Body of pancreas (tissue), 4 donors: Measurements from ENCODE around the gene CABP1. TPM values are rescaled to one million over a fixed set of nuclear protein-coding genes. Genes with fewer than 3 reads are reported as not detected.

Experiments
- ATAC-seq: fragments of 150-250 bp; one replicate; pipeline ENCODE4 v1.9.1; 2016
- DNase-seq, 4 donors: peaks; one replicate each; pipeline ENCODE4 v3.0.0-alpha.2; 2019
- H3K27ac ChIP-seq, 4 donors: fragments of 200-600 bp; sonication (generic); 1 replicate in 3 of 4; 2 replicates in 1 of 4; pipeline versions ENCODE4 v1.5.1 to v1.6.1; 2016 to 2019; ENCODE audit warnings: mild to moderate bottlenecking in 1 of 4, mixed read lengths in 1 of 4, moderate library complexity in 1 of 4
- H3K27me3 ChIP-seq, 2 donors: fragments of 200-600 bp; sonication (generic); one replicate each; pipeline ENCODE4 v1.6.0; 2016; ENCODE audit warnings: mild to moderate bottlenecking in 1 of 2
- H3K36me3 ChIP-seq, 2 donors: fragments of 200-600 bp; sonication (generic); replicated peaks in 1 of 2; 2 replicates each; pipeline ENCODE4 v1.5.1; 2016; ENCODE audit warnings: low read depth in 2 of 2; ENCODE audit not compliant: insufficient read depth in 1 of 2
- H3K4me1 ChIP-seq: fragments of 200-600 bp; sonication (generic); one replicate; pipeline ENCODE4 v1.6.0; 2016
- H3K4me3 ChIP-seq, 2 donors: fragments of 200-600 bp; sonication (generic); 1 replicate in 1 of 2; 2 replicates in 1 of 2; pipeline ENCODE4 v1.5.1; 2016 to 2019
- H3K9me3 ChIP-seq, 3 donors: fragments of 200-600 bp; sonication (generic); 1 replicate in 2 of 3; 2 replicates in 1 of 3; pipeline ENCODE4 v1.5.1; 2016
- CTCF ChIP-seq, 7 experiments: fragments of 450-650 bp in 4 of 7; fragments of 200-600 bp in 3 of 7; sonication (generic) in 3 of 7; IDR thresholded peaks; one replicate each; pipeline ENCODE4 v1.5.1; 2016 to 2019; ENCODE audit warnings: antibody characterized with exemption in 7 of 7
- POLR2A ChIP-seq, 3 donors: fragments of 450-650 bp; IDR thresholded peaks; one replicate each; pipeline ENCODE4 v1.6.1; 2016; ENCODE audit warnings: antibody characterized with exemption in 3 of 3, mild to moderate bottlenecking in 2 of 3
- WGBS, 2 donors: methylation state at CpG; one replicate each; pipeline ENCODE4 v1.1.5; 2017; 5-methylcytosine and 5-hydroxymethylcytosine counted together
- intact Hi-C: fragments of 100-400 bp; cut with DNase I; formaldehyde crosslinking; loops from one replicate; pipeline ENCODE4 v1.15.1; 2023
- total RNA-seq, 2 donors: library from RNA; depleted of rRNA; stranded (reverse); fragments of >200 nt; gene quantifications; one replicate each; pipeline ENCODE4 v1.1.0, GENCODE V29; 2016

The CABP1 gene
- total RNA-seq, 2 donors from 2014 or later = 0.33 to 1.0 TPM

GRCh38 chr12:120643574-120643973 is 3.1 kb downstream of the CABP1 start:
- 51 to 63% methylated on average over 4 of the region's 4 CpGs for WGBS, 2 donors
- H3K4me1 ChIP-seq = peaks cover 15% of the 10 kb centered on the region

GRCh38 chr12:120646044-120646443 is 5.6 kb downstream of the CABP1 start:
- peaks cover 17% of the 10 kb centered on the region for H3K4me1 ChIP-seq
- no peaks in the 10 kb centered on the region for H3K36me3 ChIP-seq
- ATAC-seq = no peak
- no peak overlapping the region for H3K27ac ChIP-seq
- H3K9me3 ChIP-seq = no peaks in the 10 kb centered on the region
- no peak for DNase-seq
- intact Hi-C loops = loop anchor here (5.0 kb wide), 1 partner anchor 71 kb away; no protein-coding TSS in a partner anchor
- TF ChIP-seq CTCF (IDR thresholded peaks at IDR 0.05) = no peak
- no peak for TF ChIP-seq POLR2A (IDR thresholded peaks at IDR 0.05)
- WGBS, 2 donors = 47 to 49% methylated on average over 6 of the region's 6 CpGs
- H3K4me3 ChIP-seq = no peak overlapping the region
- H3K27me3 ChIP-seq = no peaks in the 10 kb centered on the region

More at GRCh38 chr12:120643574-120643973, 3.1 kb downstream of the CABP1 start:
- Histone ChIP-seq H3K36me3 (no peaks in the 10 kb centered on the region), H3K9me3 (no peaks in the 10 kb centered on the region), H3K4me3 (no peak overlapping the region), H3K27ac (no peak overlapping the region), H3K27me3 (no peaks in the 10 kb centered on the region)
- intact Hi-C loops = no loop called here
- ATAC-seq = no peak
- TF ChIP-seq POLR2A (IDR thresholded peaks at IDR 0.05) = no peak
- no peak for TF ChIP-seq CTCF (IDR thresholded peaks at IDR 0.05)
- no peak for DNase-seq

- DNase-seq = no peak
- Histone ChIP-seq H3K4me1 (peaks cover 8% of the 10 kb centered on the region), H3K27ac (no peak overlapping the region), H3K4me3 (no peak overlapping the region), H3K27me3 (no peaks in the 10 kb centered on the region), H3K9me3 (no peaks in the 10 kb centered on the region), H3K36me3 (no peaks in the 10 kb centered on the region)
- intact Hi-C loops = loop anchor here (5.0 kb wide), 1 partner anchor 70 kb away; no protein-coding TSS in a partner anchor
- 81% methylated on average over 11 to 13 of the region's 13 CpGs for WGBS, 2 donors
- TF ChIP-seq POLR2A (IDR thresholded peaks at IDR 0.05) = no peak
- no peak for TF ChIP-seq CTCF (IDR thresholded peaks at IDR 0.05)
- no peak for ATAC-seq
Observed at GRCh38 chr12:120647375-120647755, 6.9 kb downstream of the CABP1 start.

- 11 to 19% methylated on average over 32 to 33 of the region's 33 CpGs for WGBS, 2 donors
- Histone ChIP-seq H3K9me3 (no peaks in the 10 kb centered on the region), H3K4me3 (no peak overlapping the region), H3K27ac (no peak overlapping the region), H3K4me1 (peaks cover 8% of the 10 kb centered on the region), H3K27me3 (no peaks in the 10 kb centered on the region), H3K36me3 (no peaks in the 10 kb centered on the region)
- intact Hi-C loops = loop anchor here (5.0 kb wide), 1 partner anchor 68 kb away; no protein-coding TSS in a partner anchor
- TF ChIP-seq CTCF (IDR thresholded peaks at IDR 0.05) = no peak
- TF ChIP-seq POLR2A (IDR thresholded peaks at IDR 0.05) = no peak
- no peak for DNase-seq
- ATAC-seq = no peak
Observed at GRCh38 chr12:120649442-120650232, 9.2 kb downstream of the CABP1 start.
